ENCODE results near the gene PPP3R1.

The PPP3R1 gene

DNA sequence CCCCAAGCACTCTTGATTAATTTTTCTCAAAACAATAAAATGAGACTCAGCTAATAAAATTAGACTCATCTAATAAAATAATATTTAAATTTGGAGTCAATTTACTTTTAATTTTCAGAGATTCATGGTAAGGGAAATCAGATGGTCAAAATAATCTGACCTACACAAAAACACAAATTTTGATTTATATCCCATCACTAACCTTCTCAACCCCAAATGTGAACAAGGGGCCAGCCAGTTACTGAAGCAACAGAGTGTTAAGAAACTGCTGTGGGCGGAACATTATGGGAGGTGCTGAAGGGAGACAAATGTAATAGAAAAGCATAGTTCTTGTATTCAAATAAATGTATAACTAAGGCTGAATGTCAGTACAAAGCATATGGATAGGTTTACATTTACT lies 28.5 kb upstream of the PPP3R1 start:
- Histone ChIP-seq H3K4me1 (ENCODE audit: insufficient read depth, low read length, poor library complexity, severe bottlenecking) (peaks cover 10% of the 10 kb centered on the region), H3K4me2 (ENCODE audit: low read depth, low read length, poor library complexity, severe bottlenecking) (no peak overlapping the region), H4K20me1 (ENCODE audit: insufficient read depth, low read length, poor library complexity, severe bottlenecking) (no peaks in the 10 kb centered on the region), H3K27me3 (ENCODE audit: insufficient read depth, low read length, poor library complexity, severe bottlenecking) (no peaks in the 10 kb centered on the region), H3K9me3 (ENCODE audit: insufficient read depth, low read depth, low read length) (no peaks in the 10 kb centered on the region), H3K36me3 (ENCODE audit: insufficient read depth, low read length) (no peaks in the 10 kb centered on the region), H3K4me3 (ENCODE audit: low read length, poor library complexity, severe bottlenecking) (no peak overlapping the region), H3F3A (ENCODE audit: low read depth) (no peaks in the 10 kb centered on the region), H3K9ac (ENCODE audit: low read depth, low read length, poor library complexity, severe bottlenecking) (no peak overlapping the region), H3K9me2 (replicated peaks; ENCODE audit: low read depth, low read length) (no peaks in the 10 kb centered on the region), H2AFZ (ENCODE audit: low read length) (no peak overlapping the region), H3K79me2 (ENCODE audit: insufficient read depth, low read length) (no peaks in the 10 kb centered on the region)
- TF ChIP-seq, protein P1, sequence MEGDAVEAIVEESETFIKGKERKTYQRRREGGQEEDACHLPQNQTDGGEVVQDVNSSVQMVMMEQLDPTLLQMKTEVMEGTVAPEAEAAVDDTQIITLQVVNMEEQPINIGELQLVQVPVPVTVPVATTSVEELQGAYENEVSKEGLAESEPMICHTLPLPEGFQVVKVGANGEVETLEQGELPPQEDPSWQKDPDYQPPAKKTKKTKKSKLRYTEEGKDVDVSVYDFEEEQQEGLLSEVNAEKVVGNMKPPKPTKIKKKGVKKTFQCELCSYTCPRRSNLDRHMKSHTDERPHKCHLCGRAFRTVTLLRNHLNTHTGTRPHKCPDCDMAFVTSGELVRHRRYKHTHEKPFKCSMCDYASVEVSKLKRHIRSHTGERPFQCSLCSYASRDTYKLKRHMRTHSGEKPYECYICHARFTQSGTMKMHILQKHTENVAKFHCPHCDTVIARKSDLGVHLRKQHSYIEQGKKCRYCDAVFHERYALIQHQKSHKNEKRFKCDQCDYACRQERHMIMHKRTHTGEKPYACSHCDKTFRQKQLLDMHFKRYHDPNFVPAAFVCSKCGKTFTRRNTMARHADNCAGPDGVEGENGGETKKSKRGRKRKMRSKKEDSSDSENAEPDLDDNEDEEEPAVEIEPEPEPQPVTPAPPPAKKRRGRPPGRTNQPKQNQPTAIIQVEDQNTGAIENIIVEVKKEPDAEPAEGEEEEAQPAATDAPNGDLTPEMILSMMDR (conservative IDR thresholded peaks at IDR 0.05; ENCODE audit: low read length): no peak
- TF ChIP-seq EZH2phosphoT487 (IDR thresholded peaks at IDR 0.05; ENCODE audit: borderline replicate concordance): no peak

DNA sequence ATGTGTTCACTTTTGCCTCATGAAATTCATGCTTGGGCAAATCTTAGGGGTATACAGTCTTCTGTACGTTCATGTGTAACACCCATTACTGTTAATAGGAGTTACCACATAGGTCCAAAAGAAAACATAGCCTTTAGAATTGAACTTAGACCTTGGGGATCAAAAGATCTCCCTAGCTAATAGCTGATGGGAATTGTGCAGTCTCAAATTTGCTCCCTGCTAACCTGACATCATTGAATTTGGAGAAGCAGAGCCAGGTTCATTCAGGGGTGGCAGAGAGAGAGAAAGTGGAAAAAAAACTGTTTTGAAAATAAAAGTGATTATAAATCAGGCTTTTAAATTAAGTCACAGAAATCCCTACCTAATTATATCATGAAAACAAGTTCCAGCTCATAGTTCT lies 28.0 kb upstream of the PPP3R1 start:
- Histone ChIP-seq H3K9me2 (replicated peaks; ENCODE audit: low read depth, low read length) (no peaks in the 10 kb centered on the region), H3K27me3 (ENCODE audit: insufficient read depth, low read length, poor library complexity, severe bottlenecking) (no peaks in the 10 kb centered on the region), H3K4me1 (ENCODE audit: insufficient read depth, low read length, poor library complexity, severe bottlenecking) (peaks cover 10% of the 10 kb centered on the region), H3K9me3 (ENCODE audit: insufficient read depth, low read depth, low read length) (no peaks in the 10 kb centered on the region), H3K4me3 (ENCODE audit: low read length, poor library complexity, severe bottlenecking) (no peak overlapping the region), H4K20me1 (ENCODE audit: insufficient read depth, low read length, poor library complexity, severe bottlenecking) (no peaks in the 10 kb centered on the region), H3K4me2 (ENCODE audit: low read depth, low read length, poor library complexity, severe bottlenecking) (no peak overlapping the region), H2AFZ (ENCODE audit: low read length) (no peak overlapping the region), H3F3A (ENCODE audit: low read depth) (no peaks in the 10 kb centered on the region), H3K36me3 (ENCODE audit: insufficient read depth, low read length) (no peaks in the 10 kb centered on the region), H3K9ac (ENCODE audit: low read depth, low read length, poor library complexity, severe bottlenecking) (no peak overlapping the region), H3K79me2 (ENCODE audit: insufficient read depth, low read length) (no peaks in the 10 kb centered on the region)
- TF ChIP-seq, protein P1 (conservative IDR thresholded peaks at IDR 0.05; ENCODE audit: low read length): no peak
- no peak for TF ChIP-seq EZH2phosphoT487 (IDR thresholded peaks at IDR 0.05; ENCODE audit: borderline replicate concordance)

DNA sequence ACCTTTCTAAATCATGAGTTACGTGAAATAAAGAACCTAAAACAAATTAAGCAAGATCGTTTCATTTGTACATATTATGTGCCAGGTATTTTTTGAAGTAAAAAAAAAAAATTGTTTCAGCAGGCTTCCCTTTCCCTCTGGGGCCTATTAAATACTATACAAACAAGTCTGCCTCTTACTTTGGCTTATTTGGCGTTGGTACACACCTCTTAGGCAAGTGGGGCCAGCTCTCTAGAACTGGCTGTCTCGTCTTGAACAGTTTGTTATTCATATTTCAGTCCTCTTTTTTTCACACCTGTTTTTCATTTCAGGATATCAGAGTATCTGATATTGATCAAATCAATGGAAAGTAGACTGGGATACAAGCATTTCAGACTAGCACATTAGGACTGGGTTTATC lies 27.4 kb upstream of the PPP3R1 start:
- Histone ChIP-seq H3K4me3 (ENCODE audit: low read length, poor library complexity, severe bottlenecking) (no peak overlapping the region), H3K4me1 (ENCODE audit: insufficient read depth, low read length, poor library complexity, severe bottlenecking) (peaks cover 10% of the 10 kb centered on the region), H2AFZ (ENCODE audit: low read length) (no peak overlapping the region), H3F3A (ENCODE audit: low read depth) (no peaks in the 10 kb centered on the region), H3K9me2 (replicated peaks; ENCODE audit: low read depth, low read length) (no peaks in the 10 kb centered on the region), H3K9ac (ENCODE audit: low read depth, low read length, poor library complexity, severe bottlenecking) (no peak overlapping the region), H3K79me2 (ENCODE audit: insufficient read depth, low read length) (no peaks in the 10 kb centered on the region), H4K20me1 (ENCODE audit: insufficient read depth, low read length, poor library complexity, severe bottlenecking) (no peaks in the 10 kb centered on the region), H3K4me2 (ENCODE audit: low read depth, low read length, poor library complexity, severe bottlenecking) (peak overlapping the region; percentile 24), H3K9me3 (ENCODE audit: insufficient read depth, low read depth, low read length) (no peaks in the 10 kb centered on the region), H3K36me3 (ENCODE audit: insufficient read depth, low read length) (no peaks in the 10 kb centered on the region), H3K27me3 (ENCODE audit: insufficient read depth, low read length, poor library complexity, severe bottlenecking) (no peaks in the 10 kb centered on the region)
- TF ChIP-seq, protein P1 (conservative IDR thresholded peaks at IDR 0.05; ENCODE audit: low read length): no peak
- TF ChIP-seq EZH2phosphoT487 (IDR thresholded peaks at IDR 0.05; ENCODE audit: borderline replicate concordance): no peak
